H7 (cell line): ENCODE measurements around the gene ELFN2. TPM values are rescaled to one million over a fixed set of nuclear protein-coding genes. Genes with fewer than 3 reads are reported as not detected.
A peak's percentile ranks its signal among the peaks of the same experiment; 100 is the strongest.

Experiments used
- DNase-seq: peaks from one replicate; pipeline ENCODE4 v3.0.0; 2012
- H3K27me3 ChIP-seq: 2 replicates; pipeline ENCODE4 v1.6.0; 2011; ENCODE audit warnings: mild to moderate bottlenecking, low read length; ENCODE audit not compliant: control insufficient read depth, insufficient read depth
- H3K36me3 ChIP-seq: replicated peaks from 2 replicates; pipeline ENCODE4 v1.5.1; 2011; ENCODE audit warnings: low read length; ENCODE audit not compliant: control insufficient read depth, insufficient read depth
- H3K4me3 ChIP-seq: 2 replicates; pipeline ENCODE4 v1.5.1; 2011; ENCODE audit warnings: low read depth, mild to moderate bottlenecking, control low read depth, low read length, moderate library complexity; ENCODE audit not compliant: insufficient read depth
- total RNA-seq: library from RNA; depleted of rRNA; stranded (reverse); fragments of >200 nt; shearing (Covaris generic); gene quantifications from 2 replicates; pipeline ENCODE4 v1.2.3, GENCODE V29; 2014

The ELFN2 gene
- total RNA-seq, 1 experiment from 2014 or later = 0.14 TPM

DNA sequence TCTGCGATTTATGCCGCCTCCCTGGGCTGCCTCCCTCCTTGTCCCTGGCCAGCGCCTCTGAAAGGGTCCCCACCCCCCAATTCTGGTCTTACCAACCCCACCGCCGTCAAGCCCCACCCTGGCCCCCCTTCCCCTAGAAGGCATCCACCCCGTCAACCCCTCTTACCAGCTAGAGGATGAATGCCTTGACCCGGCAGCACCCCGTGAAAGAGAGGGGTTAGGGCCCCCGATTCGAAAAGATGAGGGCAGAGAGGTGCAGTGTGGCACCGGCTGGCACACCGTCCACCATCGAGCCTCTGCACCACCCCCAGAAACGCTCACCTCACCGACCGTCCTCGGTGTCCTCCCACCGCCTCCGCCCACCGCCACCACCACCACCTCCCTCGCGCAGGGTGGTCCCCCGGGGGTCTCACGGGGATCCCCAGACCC, 559 bp downstream of the ELFN2 start:
- Histone ChIP-seq H3K4me3 (peak overlapping the region; percentile 52), H3K27me3 (peaks cover 36% of the 10 kb centered on the region), H3K36me3 (no peaks in the 10 kb centered on the region)

DNA sequence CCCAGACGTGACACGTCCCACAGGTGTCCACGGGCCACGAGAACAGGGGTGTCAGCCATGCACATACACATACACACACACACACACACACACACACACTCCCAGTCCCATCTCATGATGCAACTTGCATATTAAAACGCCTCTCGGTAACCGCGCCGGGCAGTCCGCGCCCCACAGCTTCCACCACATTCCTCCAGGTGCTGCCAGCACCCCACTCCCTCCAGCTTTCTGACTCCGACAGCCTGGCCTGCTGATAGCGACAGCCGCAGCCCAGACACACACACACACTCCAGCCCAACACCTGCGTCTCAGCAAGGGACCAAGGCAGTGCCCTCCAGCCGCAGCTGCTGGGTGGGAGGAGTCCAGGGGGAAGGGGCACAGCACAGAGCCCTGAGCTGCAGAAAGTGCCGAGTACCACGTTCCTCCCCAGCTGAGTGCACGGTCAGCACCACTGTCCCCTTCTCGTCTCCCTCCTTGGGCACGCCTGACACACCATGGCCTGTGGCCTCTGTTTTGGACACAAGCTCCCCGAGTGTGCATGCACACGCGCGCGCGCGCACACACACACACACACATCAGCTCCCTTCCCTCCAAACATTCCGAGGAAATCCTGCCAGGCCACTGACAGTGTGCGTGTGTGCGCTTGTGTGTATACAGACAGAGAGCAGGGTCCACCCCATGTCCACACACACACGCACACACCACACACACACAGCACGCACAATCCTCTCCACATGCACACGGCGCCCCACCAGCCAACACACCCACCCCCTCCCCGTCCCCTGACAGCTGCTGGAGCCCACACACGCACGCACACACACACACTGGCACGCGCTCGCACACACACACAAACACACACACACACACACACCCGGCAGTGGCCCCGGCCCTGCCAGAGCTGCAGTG, 1.2 kb downstream of the ELFN2 start:
- H3K36me3 ChIP-seq = no peaks in the 10 kb centered on the region
- peak; percentile 88 for DNase-seq
- H3K4me3 ChIP-seq = peak overlapping the region; percentile 17; the same call in 1 of the 2 replicates
- H3K27me3 ChIP-seq = peaks cover 42% of the 10 kb centered on the region

More for the DNA sequence above, 559 bp downstream of the ELFN2 start:
- no peak for DNase-seq

- Histone ChIP-seq H3K36me3 (no peaks in the 10 kb centered on the region), H3K4me3 (no peak overlapping the region), H3K27me3 (peaks cover 49% of the 10 kb centered on the region)
- no peak for DNase-seq
These were observed 1.9 kb downstream of the ELFN2 start for GRCh38 chr22:37425369-37425768.

- DNase-seq = no peak
- Histone ChIP-seq H3K36me3 (no peaks in the 10 kb centered on the region), H3K4me3 (no peak overlapping the region), H3K27me3 (peaks cover 53% of the 10 kb centered on the region)
These were observed 4.0 kb downstream of the ELFN2 start for GRCh38 chr22:37423283-37423682.

GRCh38 chr22:37421468-37421877, 5.8 kb downstream of the ELFN2 start:
- Histone ChIP-seq H3K36me3 (no peaks in the 10 kb centered on the region), H3K27me3 (peaks cover 36% of the 10 kb centered on the region), H3K4me3 (no peak overlapping the region)
- peak; percentile 41 for DNase-seq

DNA sequence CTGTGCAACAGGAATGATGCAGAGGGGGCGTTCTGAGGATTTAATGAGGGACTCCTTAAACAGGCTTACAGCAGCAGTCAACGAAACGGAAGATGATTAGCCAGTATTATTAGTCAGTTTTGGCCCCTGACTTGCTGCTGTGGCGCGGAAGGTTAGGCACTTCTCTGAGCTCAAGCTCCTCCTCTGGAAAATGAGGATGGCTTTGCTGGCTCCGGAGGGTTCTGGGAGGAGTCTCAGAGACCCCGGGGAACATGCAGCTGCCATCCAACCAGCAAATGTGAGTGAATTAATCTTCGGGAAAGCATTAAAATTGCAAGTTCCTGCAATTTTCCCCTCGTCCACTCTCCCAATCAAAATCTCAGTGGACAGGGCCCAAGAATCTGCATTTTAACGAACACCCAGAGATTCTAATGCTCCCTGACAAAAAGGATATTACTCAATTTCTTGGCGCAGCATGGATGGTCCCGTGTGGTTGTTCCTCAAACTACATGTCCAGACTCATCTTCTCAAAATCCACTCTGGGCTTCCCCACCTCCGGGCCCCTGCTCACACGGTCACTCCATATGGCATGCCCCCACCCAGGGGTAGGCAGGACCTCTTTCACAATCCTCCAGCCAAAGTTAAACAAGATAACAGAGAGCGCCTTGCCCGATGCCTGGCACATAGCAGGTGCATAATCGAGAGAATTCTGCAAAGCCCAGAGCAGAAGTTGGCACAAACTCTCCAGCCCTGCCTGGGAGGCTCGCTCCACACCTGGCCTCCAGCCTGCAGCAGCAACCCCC, 6.4 kb downstream of the ELFN2 start:
- Histone ChIP-seq H3K27me3 (peaks cover 31% of the 10 kb centered on the region), H3K4me3 (peak overlapping the region; percentile 55), H3K36me3 (no peaks in the 10 kb centered on the region)
- DNase-seq = peak; percentile 56

GRCh38 chr22:37419969-37420685, 7.2 kb downstream of the ELFN2 start:
- peak; percentile 93 for DNase-seq

GRCh38 chr22:37419370-37419968, 7.8 kb downstream of the ELFN2 start:
- no peaks in the 10 kb centered on the region for H3K36me3 ChIP-seq
- DNase-seq = no peak
- H3K4me3 ChIP-seq = peak overlapping the region; percentile 55
- peaks cover 29% of the 10 kb centered on the region for H3K27me3 ChIP-seq

More at GRCh38 chr22:37419969-37420685, 7.2 kb downstream of the ELFN2 start:
- Histone ChIP-seq H3K27me3 (peaks cover 29% of the 10 kb centered on the region), H3K36me3 (no peaks in the 10 kb centered on the region), H3K4me3 (peak overlapping the region; percentile 55)

- DNase-seq = peak; percentile 82
- Histone ChIP-seq H3K27me3 (peaks cover 26% of the 10 kb centered on the region), H3K4me3 (no peak overlapping the region), H3K36me3 (no peaks in the 10 kb centered on the region)
These were observed 8.5 kb downstream of the ELFN2 start for GRCh38 chr22:37418627-37419369.

DNA sequence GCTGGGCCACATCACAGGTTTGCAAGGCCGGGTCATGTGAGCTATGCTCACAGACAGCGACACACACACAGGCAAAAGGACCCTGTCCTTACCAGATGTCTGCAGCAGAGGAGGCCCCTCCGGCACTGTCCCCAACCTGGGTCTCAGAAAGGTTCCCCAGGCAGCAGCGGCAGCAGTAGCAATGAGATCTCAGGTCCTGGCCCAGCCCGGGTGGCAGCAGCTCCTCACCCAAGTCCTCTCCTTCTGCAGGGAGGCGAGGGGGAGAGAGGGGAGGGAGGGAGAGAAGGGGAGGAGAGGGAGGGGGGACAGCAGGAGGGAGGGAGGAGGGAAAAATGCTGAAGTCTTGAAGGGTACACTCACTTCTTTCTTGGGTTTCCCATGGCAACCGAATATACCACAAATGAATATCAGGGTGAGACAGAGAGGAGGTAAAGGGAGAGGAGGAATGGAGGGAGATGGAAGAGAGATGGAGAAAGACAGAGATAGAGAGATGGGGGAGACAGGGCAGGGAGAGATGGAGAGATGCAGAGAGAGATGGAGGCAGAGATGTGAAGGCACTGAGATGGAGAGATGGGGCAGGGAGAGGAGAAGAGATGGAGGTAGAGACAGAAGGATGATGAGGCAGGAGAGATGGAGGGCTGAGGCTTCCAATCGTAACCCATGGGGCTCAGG, 9.5 kb downstream of the ELFN2 start:
- Histone ChIP-seq H3K36me3 (no peaks in the 10 kb centered on the region), H3K4me3 (no peak overlapping the region), H3K27me3 (peaks cover 26% of the 10 kb centered on the region)
- no peak for DNase-seq

GRCh38 chr22:37417264-37417663, 10.0 kb downstream of the ELFN2 start:
- Histone ChIP-seq H3K36me3 (no peaks in the 10 kb centered on the region), H3K4me3 (no peak overlapping the region), H3K27me3 (peaks cover 26% of the 10 kb centered on the region)
- no peak for DNase-seq

DNA sequence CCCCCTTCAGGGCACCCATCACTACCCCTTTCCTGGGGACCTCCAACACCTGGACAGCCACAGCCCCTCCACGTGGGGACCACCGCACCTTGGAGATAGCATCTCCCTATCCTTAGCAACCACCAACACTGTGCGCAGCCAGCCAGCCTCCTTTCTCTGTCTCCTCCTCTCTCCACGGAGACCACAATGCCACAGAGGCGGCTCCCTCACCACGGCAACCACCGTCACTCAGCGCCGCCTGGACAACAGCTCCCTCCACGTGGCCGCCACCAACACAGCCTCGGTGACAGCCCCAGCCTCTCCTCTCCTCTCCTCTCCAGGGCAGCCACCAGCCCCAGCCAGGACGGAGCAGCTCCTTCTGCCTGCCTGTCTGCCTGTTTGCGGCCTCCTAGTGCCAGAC, 10.5 kb downstream of the ELFN2 start:
- H3K4me3 ChIP-seq = no peak overlapping the region
- H3K36me3 ChIP-seq = no peaks in the 10 kb centered on the region
- peaks cover 25% of the 10 kb centered on the region for H3K27me3 ChIP-seq
- no peak for DNase-seq

- Histone ChIP-seq H3K4me3 (no peak overlapping the region), H3K36me3 (no peaks in the 10 kb centered on the region), H3K27me3 (peaks cover 21% of the 10 kb centered on the region)
- no peak for DNase-seq
These were observed 10.9 kb downstream of the ELFN2 start for GRCh38 chr22:37416389-37416788.
